Left lobe of liver (tissue), 2 donors: Measurements from ENCODE around the gene TCEANC2. TPM values are rescaled to one million over a fixed set of nuclear protein-coding genes. Genes with fewer than 3 reads are reported as not detected.
"Not testable (repeated sequence)": the region's sequence is repeated elsewhere in the genome, so short reads cannot be mapped to it uniquely, and the experiment has no call there.

Experiments
- ATAC-seq: fragments of 200-7000 bp; cut with Tn5 transposase; one replicate; pipeline ENCODE4 v1.9.1; 2020; ENCODE audit warnings: mild to moderate bottlenecking, moderate library complexity
- DNase-seq: peaks from one replicate; pipeline ENCODE4 v3.0.0-alpha.2; 2020; ENCODE audit warnings: low spot score
- total RNA-seq: library from RNA; stranded (reverse); gene quantifications from one replicate; pipeline ENCODE4 v1.2.1, GENCODE V29; 2021
- donor health status: DM: no; HTN: no; CAD: no; lungs with moderate emphysema.
- donor health status: DM: no; HTN: yes; CAD: no.

TCEANC2 gene
- total RNA-seq: 2.9 TPM

DNA sequence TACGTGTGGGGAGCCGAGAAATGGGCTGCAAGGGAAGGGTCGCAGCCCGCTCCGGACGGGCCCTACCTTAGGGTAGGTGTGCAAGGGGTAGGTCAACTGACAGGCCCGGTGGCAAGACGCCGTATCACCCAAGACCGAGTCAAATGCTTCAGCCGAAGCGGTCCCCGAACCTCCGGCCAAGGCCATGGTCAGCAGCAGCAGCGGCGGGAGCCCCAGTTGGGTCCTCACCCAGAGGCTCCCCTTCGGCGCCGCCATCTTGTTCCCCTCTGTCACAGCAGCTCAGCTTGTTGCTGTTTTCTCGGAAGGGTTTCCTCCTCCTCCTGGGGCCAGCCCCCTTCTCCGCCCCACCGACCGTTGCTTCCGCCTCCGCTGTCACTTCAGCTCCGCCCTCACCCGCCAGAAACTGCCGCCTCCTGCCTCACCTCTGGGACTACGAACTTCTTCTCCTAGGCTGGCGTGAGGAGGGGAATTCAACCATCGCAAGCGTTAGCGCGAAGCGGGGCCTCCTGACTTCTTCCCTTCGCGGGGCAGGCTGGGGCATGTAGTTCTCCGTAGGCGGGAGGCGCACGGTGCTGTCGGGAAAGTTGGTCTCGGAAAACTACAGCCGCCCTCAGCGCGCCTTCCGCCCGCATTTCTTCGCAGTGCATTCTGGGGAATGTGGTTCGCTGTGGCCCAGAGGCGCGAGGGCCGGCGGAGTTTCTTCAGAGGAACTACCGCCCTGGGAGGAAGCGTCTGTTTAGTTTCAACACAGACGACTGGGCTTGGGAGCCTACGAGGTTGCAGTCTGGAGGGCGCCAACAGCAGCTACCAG lies at the start of gene TCEANC2, which contains the start of gene TMEM59:
Gene TCEANC2 (plus strand): TSS at position 675 of the 811 bp plus-strand sequence. CDS start 815 bp downstream, outside the sequence.
Gene TMEM59 (minus strand): TSS at position 271 of the 811 bp plus-strand sequence. CDS start 16 bp downstream, at position 255.
- DNase-seq (peak; percentile 98), ATAC-seq (peak; percentile 93)

DNA sequence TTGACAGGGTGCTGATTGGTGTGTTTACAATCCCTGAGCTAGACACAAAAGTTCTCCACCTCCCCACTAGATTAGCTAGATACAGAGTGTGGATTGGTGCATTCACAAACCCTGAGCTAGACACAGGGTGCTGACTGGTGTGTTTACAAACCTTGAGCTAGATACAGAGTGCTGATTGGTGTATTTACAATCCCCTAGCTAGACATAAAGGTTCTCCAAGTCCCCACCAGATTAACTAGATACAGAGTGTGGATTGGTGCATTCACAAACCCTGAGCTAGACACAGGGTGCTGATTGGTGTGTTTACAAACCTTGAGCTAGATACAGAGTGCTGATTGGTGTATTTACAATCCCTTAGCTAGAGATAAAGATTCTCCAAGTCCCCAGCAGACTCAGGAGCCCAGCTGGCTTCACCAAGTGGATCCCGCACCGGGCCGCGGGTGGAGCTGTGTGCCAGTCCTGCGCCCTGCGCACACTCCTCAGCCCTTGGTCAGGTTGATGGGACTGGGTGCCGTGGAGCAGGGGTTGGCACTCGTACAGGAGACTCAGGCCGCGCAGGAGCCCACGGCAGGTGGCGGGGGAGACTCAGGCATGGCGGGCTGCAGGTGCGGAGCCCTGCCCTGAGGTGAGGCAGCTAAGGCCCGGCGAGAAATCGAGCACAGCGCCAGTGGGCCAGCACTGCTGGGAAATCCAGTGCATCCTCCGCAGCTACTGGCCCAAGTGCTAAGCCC lies 49.5 kb upstream of the TCEANC2 start:
- ATAC-seq, DNase-seq: not testable (repeated sequence)

DNA sequence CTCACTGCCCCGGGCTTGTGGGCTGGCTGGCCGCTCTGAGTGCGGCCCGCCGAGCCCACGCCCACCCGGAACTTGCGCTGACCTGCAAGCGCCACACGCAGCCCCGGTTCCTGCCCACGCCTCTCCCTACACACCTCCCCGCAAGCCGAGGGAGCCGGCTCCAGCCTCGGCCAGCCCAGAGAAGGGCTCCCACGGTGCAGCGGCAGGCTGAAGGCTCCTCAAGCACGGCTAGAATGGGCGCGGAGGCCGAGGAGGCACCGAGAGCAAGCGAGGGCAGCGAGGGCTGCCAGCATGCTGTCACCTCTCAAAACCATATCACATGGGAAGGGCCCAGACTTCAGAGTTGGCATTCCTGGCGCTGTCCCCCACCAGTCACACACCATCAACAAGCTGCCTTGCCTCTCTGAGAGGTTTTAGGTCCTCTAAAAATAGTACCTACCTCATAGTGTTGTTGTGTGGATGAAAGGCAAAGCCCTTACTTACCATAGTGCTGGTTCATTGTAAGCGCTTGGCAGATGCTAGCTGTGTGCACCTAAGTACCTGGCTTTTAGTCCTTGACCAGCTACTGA lies 48.8 kb upstream of the TCEANC2 start:
- ATAC-seq (no peak), DNase-seq (peak; percentile 6)

DNA sequence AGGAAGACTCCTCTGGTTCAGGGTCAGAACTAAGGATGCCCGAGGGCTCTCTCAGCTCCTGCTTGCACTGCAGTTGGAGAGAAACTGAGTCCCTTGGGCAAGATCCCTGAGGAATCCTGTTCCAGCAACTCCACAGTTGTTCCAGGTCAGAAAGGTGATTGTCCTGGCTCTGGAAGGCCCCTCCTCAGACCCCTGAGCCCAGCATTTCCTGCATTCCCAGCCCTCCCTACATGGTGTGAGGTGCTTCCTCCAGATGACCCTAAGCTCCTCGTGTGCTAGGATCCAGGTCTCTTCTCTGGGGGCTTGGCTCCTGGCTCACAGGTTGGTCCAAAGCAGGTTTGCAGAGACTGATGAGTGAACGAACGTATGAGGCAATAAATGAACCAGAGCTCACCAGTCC lies 46.9 kb upstream of the TCEANC2 start:
- DNase-seq: no peak
- ATAC-seq: no peak

DNA sequence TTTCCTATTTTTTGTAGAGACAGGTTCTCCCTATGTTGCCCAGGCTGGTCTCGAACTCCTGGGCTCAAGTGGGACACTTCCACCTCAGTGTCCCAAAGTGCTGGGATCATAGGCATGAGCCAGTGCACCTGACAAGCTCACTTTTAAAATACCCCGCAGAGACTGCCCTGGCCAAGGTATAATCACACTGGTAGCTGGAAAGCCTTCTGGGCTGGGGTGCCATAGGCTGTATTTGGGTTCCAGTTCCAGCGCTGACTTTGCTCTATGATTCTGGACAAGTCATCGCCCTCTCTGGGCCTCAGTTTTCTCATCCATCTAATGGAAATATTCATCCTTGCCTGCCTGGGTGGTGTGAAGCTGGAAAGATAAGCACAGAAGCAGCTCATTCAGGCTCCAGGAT lies 45.8 kb upstream of the TCEANC2 start:
- ATAC-seq: no peak
- no peak for DNase-seq

DNA sequence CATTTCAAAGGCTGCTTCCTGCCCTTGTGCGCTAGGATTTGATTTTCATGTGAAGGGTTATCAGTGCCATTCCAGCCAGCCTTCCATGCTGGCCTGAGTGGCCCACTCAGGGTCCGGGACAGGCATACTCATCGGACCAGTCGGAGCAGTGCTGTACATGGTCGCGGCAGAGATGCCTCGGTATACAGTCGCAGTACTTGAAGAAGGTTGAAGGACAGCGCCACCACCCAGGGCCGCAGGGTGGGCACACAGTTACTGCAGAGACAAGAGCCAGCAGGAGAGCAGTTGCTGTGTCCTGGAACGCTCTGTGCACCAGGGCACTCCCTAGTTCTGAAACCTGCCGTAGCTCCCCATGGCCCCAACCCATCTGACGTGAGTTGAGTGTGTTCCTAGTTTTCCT lies 44.5 kb upstream of the TCEANC2 start:
- ATAC-seq (no peak), DNase-seq (no peak)

DNA sequence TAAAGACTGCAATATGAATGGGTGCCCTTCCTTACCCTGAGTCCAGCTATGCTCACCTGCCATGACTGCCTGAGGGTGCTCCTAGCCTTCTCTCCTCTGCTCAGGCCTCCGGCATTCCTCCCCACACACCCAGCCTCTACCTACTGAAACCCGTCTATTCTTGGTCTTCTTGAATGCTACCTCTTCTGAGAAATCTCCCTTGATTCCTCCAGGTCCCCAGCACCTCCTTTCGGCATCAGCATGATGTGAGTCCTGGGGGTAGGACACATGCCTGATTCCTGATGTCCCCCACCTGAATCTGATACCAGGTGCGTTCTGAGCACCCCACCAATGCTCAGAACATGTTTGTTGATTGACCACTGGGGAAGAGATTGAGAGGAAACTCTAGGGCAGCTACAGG lies 44.0 kb upstream of the TCEANC2 start:
- ATAC-seq: no peak

DNA sequence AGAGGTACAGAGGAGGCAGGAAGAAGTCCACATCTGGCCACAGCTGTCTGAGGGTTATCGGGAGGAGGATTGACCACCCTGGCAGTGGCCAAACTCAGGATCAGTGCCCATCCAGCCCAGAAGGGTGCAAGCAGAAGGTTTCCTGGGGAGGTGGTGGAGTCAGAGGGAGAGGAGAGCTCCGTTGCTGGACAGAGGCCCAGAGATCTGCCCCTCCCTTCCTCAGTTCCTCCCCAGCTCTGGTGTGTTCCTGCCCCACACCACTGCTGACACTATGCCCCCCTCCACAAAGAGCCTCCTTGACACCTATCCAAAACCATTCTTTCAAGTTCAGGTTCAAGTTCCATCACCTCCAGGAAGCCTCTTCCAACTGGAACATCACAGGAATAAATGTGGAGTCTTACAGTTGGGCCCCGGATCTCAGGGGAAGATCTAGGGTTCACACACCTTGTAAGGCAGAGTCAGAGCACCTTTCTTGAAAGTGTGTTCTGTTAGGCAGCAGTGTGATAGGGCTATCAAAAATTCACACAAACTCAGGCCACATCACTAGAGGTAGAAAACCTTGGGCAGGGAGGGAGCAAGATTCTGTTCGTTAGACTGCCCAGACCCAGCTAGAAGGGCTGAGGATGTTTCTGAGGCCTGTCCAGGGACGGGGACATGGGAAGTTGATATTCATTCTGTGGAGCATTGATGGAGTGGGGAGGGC lies 42.8 kb upstream of the TCEANC2 start:
- ATAC-seq (no peak), DNase-seq (no peak)

More for the DNA sequence above, 44.0 kb upstream of the TCEANC2 start:
- no peak for DNase-seq

DNA sequence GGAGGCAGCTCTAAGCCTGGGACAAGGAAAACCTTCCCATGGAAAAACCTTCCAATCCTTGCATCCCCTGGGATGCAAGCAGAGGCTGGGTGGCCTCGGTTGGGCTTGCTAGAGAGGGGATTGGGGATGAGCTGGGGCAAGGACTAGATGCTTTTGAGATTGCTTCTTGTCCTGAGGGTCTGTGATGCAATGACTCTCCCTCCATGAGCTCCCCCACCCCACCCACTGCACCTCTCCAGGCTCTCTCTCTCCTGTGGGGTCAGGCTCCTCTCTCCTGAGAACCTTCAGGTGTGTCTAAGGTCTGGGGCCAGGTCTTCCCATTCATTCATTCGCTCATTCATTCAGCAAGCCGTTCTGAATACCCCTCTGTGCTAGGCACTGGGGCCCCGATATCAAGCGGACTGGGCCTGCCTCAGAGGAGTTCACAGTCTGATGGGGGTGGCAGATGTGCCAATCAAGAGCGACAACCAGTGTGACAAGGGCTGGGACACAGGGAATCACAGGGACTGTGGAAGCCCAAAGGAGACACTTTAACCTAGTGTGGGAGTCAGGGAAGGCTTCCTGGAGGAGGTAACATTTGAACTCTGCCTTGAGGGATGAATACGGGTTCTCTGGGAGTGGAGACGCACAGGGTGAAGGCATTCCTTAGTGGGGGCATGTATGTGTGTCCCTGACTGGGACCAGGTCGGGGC lies 41.9 kb upstream of the TCEANC2 start:
- peak; percentile 24 for DNase-seq
- no peak for ATAC-seq

DNA sequence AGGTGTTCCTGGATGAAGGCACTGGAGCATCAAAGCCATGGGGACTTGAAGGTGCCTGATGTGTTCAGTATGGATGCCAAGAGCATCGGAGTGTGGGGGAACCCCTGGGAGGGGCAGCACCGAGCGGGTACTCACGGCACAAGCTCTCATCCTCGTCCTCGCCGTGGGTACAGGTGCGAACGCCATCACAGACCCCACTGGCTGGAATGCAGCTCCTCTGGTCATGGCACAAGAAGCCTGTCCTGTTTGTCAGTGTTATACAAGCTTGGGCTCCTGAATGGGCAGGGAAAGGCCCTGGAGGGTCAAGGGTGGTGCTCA lies 41.4 kb upstream of the TCEANC2 start:
- DNase-seq (no peak), ATAC-seq (no peak)

DNA sequence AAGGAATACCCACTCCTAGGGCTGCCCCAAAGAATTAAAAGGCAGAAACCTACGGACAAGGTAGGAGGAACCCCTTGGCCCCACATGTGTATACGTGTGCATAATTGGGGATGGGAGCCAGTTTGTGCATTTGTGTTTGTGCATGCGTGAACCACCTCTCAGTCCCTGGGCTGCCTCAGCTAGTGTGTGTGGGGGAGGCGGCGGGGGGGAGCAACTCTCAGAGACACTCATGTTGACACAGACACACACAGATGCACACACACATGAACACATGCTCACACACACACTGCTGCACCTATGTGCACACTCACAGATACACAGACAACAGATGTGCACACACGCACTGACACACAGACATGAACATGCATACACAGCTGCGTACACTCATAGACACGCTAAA lies 40.5 kb upstream of the TCEANC2 start:
- ATAC-seq (no peak), DNase-seq (peak; percentile 26)

DNA sequence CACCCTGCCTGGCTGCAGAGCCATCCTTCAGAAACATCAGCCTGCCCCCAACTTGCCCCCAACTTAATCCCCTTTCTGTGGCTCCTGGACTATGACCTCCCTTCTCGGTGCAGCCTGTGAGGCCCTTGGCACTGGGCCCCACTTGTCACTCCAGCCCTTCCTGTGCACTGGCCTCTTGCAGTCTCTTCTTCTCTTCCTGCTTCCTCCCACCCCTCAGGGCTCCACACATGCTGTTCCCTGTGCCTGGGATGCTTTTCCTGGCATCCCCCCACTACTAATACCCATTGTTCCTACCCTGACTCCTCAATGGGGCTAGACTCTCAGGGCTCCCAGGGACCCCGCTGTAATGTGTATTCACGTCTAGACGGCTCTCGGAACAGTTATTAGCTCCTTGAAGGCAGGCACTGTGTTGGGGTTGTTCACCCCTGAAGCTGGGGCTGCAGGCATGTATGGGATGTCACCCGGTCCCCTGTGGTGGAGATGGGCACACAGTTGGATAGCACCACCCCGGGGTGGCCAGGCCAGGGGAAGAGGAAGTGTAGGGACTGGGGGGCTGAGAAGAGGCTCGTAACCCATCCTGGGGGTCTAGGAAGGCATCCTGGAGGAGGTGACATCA lies 39.9 kb upstream of the TCEANC2 start:
- ATAC-seq (peak; percentile 38), DNase-seq (peak; percentile 46)

DNA sequence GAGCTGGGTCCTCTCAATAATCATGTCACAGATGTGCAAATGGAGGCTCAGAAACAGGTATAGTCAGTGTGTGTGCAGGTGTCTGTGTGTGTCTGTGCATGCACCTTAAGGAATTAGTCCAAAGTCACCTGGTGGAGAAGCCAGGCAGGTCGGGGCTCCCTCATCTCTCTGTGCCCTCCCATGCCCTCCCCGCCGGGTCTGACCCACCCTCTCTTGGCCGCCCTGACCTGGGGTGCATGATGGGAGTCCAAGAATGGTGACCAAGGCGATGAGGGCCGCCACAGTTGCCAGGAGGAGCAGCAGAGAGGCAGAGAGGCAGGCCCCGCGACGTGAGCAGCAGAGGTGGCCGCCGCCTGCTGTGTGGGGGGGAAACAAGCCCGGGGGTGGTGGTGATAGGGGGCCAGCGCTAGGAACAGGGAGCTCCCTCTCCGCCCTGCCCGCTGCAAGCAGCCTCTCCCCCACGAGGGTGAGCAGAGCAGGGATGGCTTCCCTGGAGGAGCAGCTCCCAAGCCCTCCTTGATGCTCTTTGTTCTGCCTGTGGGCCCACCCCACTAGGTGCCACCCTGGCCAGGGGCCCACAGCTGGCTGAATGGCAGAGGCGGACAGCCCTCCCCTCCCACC lies 39.3 kb upstream of the TCEANC2 start:
- peak; percentile 39 for DNase-seq

DNA sequence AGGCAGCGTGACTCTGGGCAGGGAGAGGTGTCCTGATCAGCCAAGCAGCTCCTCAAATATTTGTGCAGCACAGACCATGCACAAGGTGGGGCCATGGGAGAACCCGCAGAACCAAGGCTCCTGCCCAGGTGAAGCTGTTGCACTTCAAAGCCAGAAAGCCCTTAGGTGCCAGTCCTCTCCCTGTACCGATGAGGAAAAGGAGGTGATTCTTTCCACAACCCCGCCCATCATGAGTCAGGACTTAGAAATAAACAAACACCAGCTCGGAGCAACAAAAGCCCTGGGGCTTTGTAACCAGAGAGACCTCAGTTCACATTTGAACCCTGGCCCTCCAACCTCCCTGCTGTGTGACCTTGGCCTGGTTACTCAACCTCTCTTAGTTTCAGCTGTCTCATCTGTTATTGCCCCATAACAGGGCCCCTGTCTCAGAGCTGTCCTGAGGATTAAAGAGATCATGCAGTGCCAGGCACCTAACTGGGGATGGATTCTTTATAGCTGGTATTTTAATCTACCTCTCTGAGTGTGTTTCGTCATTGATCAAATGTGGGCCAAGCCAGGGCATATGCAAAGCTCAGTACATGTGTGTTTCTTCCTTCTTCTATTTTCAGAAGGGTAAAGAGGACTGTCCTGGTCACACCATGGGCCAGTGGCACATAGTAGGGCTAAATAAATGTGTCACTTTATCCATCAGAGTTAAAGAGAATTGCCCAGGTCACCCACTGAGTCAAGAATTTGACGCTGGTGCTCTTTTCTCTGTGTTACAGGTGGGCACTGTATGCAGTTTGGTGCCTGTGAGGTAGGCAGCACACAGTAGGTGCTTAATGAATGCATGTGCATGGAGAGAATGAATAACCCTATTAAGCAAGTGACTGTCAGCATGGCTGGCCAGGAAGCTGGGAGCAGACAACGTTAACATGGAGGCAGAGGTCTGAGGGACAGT lies 36.8 kb upstream of the TCEANC2 start:
- ATAC-seq (peak; percentile 79), DNase-seq (peak; percentile 67)

More for the DNA sequence above, 39.3 kb upstream of the TCEANC2 start:
- no peak for ATAC-seq

DNA sequence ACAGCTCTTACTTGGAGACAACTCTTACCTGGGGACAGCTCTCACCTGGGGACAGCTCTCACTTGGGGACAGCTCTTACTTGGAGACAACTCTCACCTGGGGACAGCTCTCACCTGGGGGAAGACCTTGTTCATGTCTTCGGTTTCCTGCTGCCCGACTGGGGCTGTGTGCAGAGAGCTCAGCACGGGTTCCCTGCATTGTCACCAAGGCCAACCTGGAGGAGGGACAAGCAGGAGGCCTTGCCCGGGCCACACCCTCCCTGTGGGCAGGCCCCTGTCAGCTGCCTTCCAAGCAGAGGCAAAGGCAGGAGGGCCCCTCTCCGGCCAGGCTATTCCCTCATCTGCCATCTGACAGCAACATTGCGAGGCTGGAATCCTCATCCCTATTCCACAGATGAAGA lies 35.4 kb upstream of the TCEANC2 start, which contains the start of gene LDLRAD1:
Gene LDLRAD1 (minus strand): TSS at position 208 of the 400 bp plus-strand sequence. CDS start 74 bp downstream, at position 134.
- ATAC-seq: peak; percentile 41
- peak; percentile 44 for DNase-seq

DNA sequence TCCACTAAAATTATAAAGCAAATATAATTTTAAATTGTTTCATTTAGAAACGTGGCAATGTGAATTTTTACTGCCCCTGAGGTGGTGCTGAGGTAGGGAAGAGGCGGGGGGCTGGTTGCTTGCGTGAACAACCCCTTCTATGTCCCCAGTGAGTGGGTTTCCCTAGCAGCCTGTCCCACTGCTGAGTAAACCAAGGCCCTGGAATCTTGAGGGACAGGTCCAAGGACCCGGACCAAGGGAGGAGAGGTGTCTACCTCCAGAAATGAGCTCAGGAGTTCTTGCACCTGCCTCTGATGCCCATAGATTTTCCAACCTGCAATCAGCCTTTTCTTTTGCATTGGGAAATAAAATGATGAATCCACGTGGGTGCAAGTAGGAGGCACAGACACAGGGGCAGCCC lies 34.8 kb upstream of the TCEANC2 start:
- ATAC-seq: no peak

DNA sequence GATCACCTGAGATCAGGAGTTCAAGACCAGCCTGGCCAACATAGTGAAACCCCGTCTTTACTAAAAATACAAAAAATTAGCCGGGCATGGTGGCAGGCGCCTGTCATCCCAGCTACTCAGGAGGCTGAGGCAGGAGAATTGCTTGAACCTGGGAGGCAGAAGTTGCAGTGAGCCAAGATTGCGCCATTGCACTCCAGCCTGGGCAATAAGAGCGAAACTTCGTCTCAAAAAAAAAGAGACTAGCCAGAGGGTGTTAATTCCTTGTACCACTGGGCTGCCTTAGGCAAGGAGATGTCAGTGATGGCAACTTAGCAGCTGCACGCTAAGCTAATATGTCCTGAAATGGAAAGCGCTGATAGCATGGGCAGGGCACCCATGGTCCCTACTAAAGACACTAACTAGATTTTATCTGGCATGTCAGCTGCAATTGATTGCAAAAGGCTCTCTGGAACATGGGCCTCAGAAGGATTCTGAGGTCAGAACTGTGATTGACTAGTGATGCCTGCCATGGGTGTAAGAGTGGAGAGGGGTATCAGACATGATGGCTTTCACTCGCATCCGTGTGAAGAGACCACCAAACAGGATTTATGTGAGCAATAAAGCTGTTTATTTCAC lies 33.7 kb upstream of the TCEANC2 start:
- not testable (repeated sequence) for ATAC-seq
- DNase-seq: peak; percentile 23

More for the DNA sequence above, 34.8 kb upstream of the TCEANC2 start:
- DNase-seq: peak; percentile 10

DNA sequence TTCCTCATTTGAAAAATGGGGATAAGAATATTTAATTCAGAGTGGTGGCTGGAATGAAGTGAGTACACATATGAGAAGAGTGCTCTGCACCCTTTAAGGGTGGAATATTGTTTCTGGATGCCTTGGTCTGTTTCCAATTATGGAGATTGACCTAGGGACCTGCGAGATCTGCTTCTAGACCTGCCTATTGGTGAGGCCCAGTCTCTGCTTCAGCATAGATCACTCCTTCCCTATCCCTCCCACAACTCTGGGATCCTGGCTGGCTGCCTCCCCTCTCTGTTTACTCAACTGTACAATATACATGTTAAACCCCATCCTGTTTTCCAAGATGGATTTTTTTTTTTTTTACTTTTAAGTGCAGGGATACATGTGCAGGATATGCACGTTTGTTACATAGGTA lies 29.1 kb upstream of the TCEANC2 start:
- DNase-seq: no peak

More for the DNA sequence above, 29.1 kb upstream of the TCEANC2 start:
- ATAC-seq: no peak
